K562 (cell line): ENCODE data around the gene COX5A. TPM values are rescaled to one million over a fixed set of nuclear protein-coding genes. Genes with fewer than 3 reads are reported as not detected.

ENCODE experiments used
- BRF1 ChIP-seq: IDR thresholded peaks from 3 replicates; pipeline ENCODE4 v1.6.1; 2011; ENCODE audit warnings: borderline replicate concordance, mild to moderate bottlenecking; ENCODE audit not compliant: insufficient read length; ENCODE audit errors: extremely low read depth
- CCNT2 ChIP-seq: IDR thresholded peaks from 2 replicates; pipeline ENCODE4 v1.6.1; 2011; ENCODE audit warnings: borderline replicate concordance, low read depth, mild to moderate bottlenecking, moderate library complexity, mixed read lengths, low read length; ENCODE audit not compliant: insufficient read length; ENCODE audit errors: extremely low read depth
- EGR1 ChIP-seq: fragments of 450-650 bp; conservative IDR thresholded peaks from 2 replicates; pipeline ENCODE4 v1.6.1; 2017; ENCODE audit warnings: mild to moderate bottlenecking
- FOXK2 ChIP-seq, 2 experiments: fragments of 450-650 bp; IDR thresholded peaks in 1 of 2; conservative IDR thresholded peaks in 1 of 2; 2 replicates each; pipeline ENCODE4 v1.6.1; 2016; ENCODE audit warnings: low read depth in 2 of 2, mild to moderate bottlenecking in 1 of 2
- FUS ChIP-seq: fragments of 200-400 bp; formaldehyde crosslinking; optimal IDR thresholded peaks from 2 replicates; pipeline ENCODE3; 2017; ENCODE audit warnings: low read depth, low read length
- GTF2F1 ChIP-seq: IDR thresholded peaks from 2 replicates; pipeline ENCODE4 v1.6.1; 2011; ENCODE audit warnings: low read depth, low read length, improper control_type of control experiment
- HDAC2 ChIP-seq: fragments of 450-650 bp; IDR thresholded peaks from 2 replicates; pipeline ENCODE4 v1.6.1; 2016; ENCODE audit warnings: mild to moderate bottlenecking
- HIVEP1 ChIP-seq: fragments of 250-450 bp; sonication (Bioruptor Pico); IDR thresholded peaks from 2 replicates; pipeline ENCODE4 v1.4.0; 2020; ENCODE audit warnings: mild to moderate bottlenecking
- MCM5 ChIP-seq: fragments of 450-650 bp; IDR thresholded peaks from 2 replicates; pipeline ENCODE4 v1.6.1; 2016; ENCODE audit warnings: low read depth
- MEF2D ChIP-seq: conservative IDR thresholded peaks from 2 replicates; pipeline ENCODE4 v1.6.1; 2016; ENCODE audit warnings: low read depth, missing genetic modification characterization, missing compliant biosample characterization
- RBM25 ChIP-seq: fragments of 200-400 bp; formaldehyde crosslinking; IDR thresholded peaks from 2 replicates; pipeline ENCODE4 v1.6.1; 2018; ENCODE audit warnings: low read length, low read depth, moderate library complexity; ENCODE audit not compliant: severe bottlenecking
- RCOR1 ChIP-seq, 2 experiments: IDR thresholded peaks; 2 replicates each; pipeline ENCODE4 v1.6.1; 2012; ENCODE audit warnings: low read depth in 2 of 2, low read length in 2 of 2, borderline replicate concordance in 1 of 2, improper control_type of control experiment in 1 of 2
- RHOXF2B ChIP-seq: fragments of 250-450 bp; sonication (Bioruptor Pico); conservative IDR thresholded peaks from 2 replicates; pipeline ENCODE4 v1.5.1; 2021
- SIN3B ChIP-seq: fragments of 450-650 bp; IDR thresholded peaks from 2 replicates; pipeline ENCODE4 v1.6.1; 2017; ENCODE audit warnings: low read depth, mild to moderate bottlenecking, moderate library complexity
- SMAD2 ChIP-seq: fragments of 150-350 bp; IDR thresholded peaks from 2 replicates; pipeline ENCODE4 v1.6.1; 2014; ENCODE audit warnings: low read depth, mild to moderate bottlenecking, low read length
- TAF15 ChIP-seq: fragments of 200-400 bp; formaldehyde crosslinking; IDR thresholded peaks from 2 replicates; pipeline ENCODE4 v1.6.1; 2017; ENCODE audit warnings: mild to moderate bottlenecking, low read depth, low read length, moderate library complexity
- TFE3 ChIP-seq: fragments of 450-650 bp; formaldehyde crosslinking; IDR thresholded peaks from 2 replicates; pipeline ENCODE4 v1.4.0; 2020; ENCODE audit warnings: mild to moderate bottlenecking, mixed read lengths
- U2AF1 ChIP-seq: fragments of 200-400 bp; formaldehyde crosslinking; optimal IDR thresholded peaks from 2 replicates; pipeline ENCODE3; 2017; ENCODE audit warnings: mild to moderate bottlenecking, low read depth, low read length, moderate library complexity
- VEZF1 ChIP-seq: fragments of 200-800 bp; sonication (Bioruptor generic); IDR thresholded peaks from 2 replicates; pipeline ENCODE4 v1.6.1; 2017; ENCODE audit warnings: missing genetic modification characterization, missing compliant biosample characterization
- ZBTB17 ChIP-seq: fragments of 450-650 bp; formaldehyde crosslinking; IDR thresholded peaks from 2 replicates; pipeline ENCODE4 v1.4.0; 2020; ENCODE audit warnings: mild to moderate bottlenecking
- ZFP30 ChIP-seq: fragments of 250-450 bp; sonication (Bioruptor Pico); IDR thresholded peaks from 2 replicates; pipeline ENCODE4 v1.8.0; 2022; ENCODE audit warnings: moderate library complexity, mild to moderate bottlenecking, inconsistent platforms, borderline replicate concordance
- ZNF408 ChIP-seq: fragments of 250-450 bp; sonication (Bioruptor Pico); IDR thresholded peaks from 2 replicates; pipeline ENCODE4 v1.4.0; 2020; ENCODE audit warnings: low read depth, mild to moderate bottlenecking, moderate library complexity
- ZNF778 ChIP-seq: fragments of 450-650 bp; formaldehyde crosslinking; IDR thresholded peaks from 2 replicates; pipeline ENCODE4 v1.4.0; 2020; ENCODE audit warnings: mild to moderate bottlenecking, moderate library complexity
- polyA plus RNA-seq, 8 experiments: library from polyadenylated mRNA; depleted of rRNA in 4 of 8; stranded (reverse) in 5 of 8; unstranded in 3 of 8; fragments of >200 nt; fragmentation: Nextera tagmentation in 2 of 8; fragmentation: Illumina TruSeq in 1 of 8; extraction: Ambion mirVana in 2 of 8; extraction: Trizol in 1 of 8; gene quantifications; 2 replicates each; pipeline versions ENCODE4 v1.2.1 to v1.2.3, GENCODE V29; 2011 to 2014; ENCODE audit warnings: inconsistent platforms in 1 of 8, missing spikeins in 1 of 8
- total RNA-seq, 7 experiments: library from RNA; depleted of rRNA in 6 of 7; stranded (reverse); fragments of >200 nt in 6 of 7; fragmentation: Illumina TruSeq in 2 of 7; extraction: Trizol in 2 of 7; gene quantifications; 2 replicates each; pipeline versions ENCODE4 v1.2.1 to v1.2.3, GENCODE V29; 2011 to 2021; ENCODE audit warnings: low replicate concordance in 1 of 7
- TF ChIP-seq, protein P1 (sequence below), 2 experiments: IDR thresholded peaks; 2 replicates each; pipeline ENCODE4 v1.6.1; 2012; ENCODE audit warnings: improper control_type of control experiment in 2 of 2, low read depth in 2 of 2, low read length in 2 of 2, borderline replicate concordance in 1 of 2

COX5A gene
- total and polyA plus RNA-seq, 9 of the 15 experiments (the other 6 are each of a cell fraction or from before 2014, with no cell fraction given): 86.8 to 553 (median 371) TPM

- no peak for TF ChIP-seq U2AF1
- no peak; the same call in 1 of the 2 replicates for TF ChIP-seq EGR1
- TF ChIP-seq ZNF778 (CRISPR knock-in tag): no peak
- no peak for TF ChIP-seq HDAC2
- TF ChIP-seq RBM25: no peak
- no peak for TF ChIP-seq RHOXF2B (CRISPR knock-in tag)
- TF ChIP-seq HIVEP1 (CRISPR knock-in tag): no peak
- TF ChIP-seq RCOR1 (IDR thresholded peaks at IDR 0.05; ENCODE audit: borderline replicate concordance in 1 of 2, low read depth in 2 of 2, low read length in 2 of 2): no peak
- TF ChIP-seq CCNT2: peak; percentile 38
- TF ChIP-seq ZFP30 (CRISPR knock-in tag): no peak
- no peak for TF ChIP-seq MCM5
- TF ChIP-seq BRF1: no peak
- TF ChIP-seq SMAD2: no peak
- TF ChIP-seq TAF15: no peak
- TF ChIP-seq ZBTB17 (CRISPR knock-in tag): peak; percentile 26; the same call in 1 of the 2 replicates
- TF ChIP-seq, protein P1, sequence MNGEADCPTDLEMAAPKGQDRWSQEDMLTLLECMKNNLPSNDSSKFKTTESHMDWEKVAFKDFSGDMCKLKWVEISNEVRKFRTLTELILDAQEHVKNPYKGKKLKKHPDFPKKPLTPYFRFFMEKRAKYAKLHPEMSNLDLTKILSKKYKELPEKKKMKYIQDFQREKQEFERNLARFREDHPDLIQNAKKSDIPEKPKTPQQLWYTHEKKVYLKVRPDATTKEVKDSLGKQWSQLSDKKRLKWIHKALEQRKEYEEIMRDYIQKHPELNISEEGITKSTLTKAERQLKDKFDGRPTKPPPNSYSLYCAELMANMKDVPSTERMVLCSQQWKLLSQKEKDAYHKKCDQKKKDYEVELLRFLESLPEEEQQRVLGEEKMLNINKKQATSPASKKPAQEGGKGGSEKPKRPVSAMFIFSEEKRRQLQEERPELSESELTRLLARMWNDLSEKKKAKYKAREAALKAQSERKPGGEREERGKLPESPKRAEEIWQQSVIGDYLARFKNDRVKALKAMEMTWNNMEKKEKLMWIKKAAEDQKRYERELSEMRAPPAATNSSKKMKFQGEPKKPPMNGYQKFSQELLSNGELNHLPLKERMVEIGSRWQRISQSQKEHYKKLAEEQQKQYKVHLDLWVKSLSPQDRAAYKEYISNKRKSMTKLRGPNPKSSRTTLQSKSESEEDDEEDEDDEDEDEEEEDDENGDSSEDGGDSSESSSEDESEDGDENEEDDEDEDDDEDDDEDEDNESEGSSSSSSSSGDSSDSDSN (IDR thresholded peaks at IDR 0.05; ENCODE audit: borderline replicate concordance in 1 of 2, low read depth in 2 of 2, low read length in 2 of 2): 0 out of 4 replicates have a peak, but pooled peaks of 1 of the 2 experiments have one; percentile 16
- TF ChIP-seq FOXK2 (conservative IDR thresholded peaks at IDR 0.05 in 1 of 2, IDR thresholded peaks at IDR 0.05 in 1 of 2; ENCODE audit: low read depth in 2 of 2): no peak
- TF ChIP-seq MEF2D (tag): no peak
- TF ChIP-seq TFE3 (CRISPR knock-in tag): no peak
- no peak for TF ChIP-seq ZNF408 (CRISPR knock-in tag)
- TF ChIP-seq VEZF1 (CRISPR knock-in tag): peak; percentile 53
- TF ChIP-seq GTF2F1: no peak
- TF ChIP-seq SIN3B: no peak
- no peak for TF ChIP-seq FUS
These were observed 47.8 kb downstream of the COX5A start, which contains the start of gene MPI (continued) for GRCh38 chr15:74889883-74890664.
